Measurements from ENCODE around the gene MUCL1.

DNA sequence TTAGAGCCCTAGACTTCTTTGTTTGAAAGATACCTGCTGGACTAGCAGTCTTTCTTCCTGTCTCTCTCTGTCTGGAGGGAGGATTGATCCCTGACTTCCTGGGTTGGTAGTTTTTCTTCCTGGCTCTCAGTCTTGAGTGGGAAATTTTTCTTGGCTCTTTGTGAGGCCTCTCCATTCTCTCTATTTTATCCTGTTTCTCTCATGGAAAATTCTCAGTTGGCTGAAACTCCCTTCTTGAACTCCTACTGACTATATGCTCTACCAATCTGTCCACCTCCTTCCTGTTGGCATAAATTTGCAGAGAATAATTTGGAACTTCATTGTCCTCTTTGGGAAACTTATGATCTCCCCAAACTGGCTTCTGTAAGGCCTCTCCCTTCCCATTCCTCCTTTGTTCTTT is 24.1 kb upstream of the MUCL1 start:
- TF ChIP-seq, protein P1, sequence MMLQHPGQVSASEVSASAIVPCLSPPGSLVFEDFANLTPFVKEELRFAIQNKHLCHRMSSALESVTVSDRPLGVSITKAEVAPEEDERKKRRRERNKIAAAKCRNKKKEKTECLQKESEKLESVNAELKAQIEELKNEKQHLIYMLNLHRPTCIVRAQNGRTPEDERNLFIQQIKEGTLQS (IDR thresholded peaks at IDR 0.05; ENCODE audit: insufficient read depth, low read depth, low read length), result no peak
- no peak for TF ChIP-seq POLR2AphosphoS5 (IDR thresholded peaks at IDR 0.05; ENCODE audit: low read depth, low read length)
- TF ChIP-seq, protein P2, sequence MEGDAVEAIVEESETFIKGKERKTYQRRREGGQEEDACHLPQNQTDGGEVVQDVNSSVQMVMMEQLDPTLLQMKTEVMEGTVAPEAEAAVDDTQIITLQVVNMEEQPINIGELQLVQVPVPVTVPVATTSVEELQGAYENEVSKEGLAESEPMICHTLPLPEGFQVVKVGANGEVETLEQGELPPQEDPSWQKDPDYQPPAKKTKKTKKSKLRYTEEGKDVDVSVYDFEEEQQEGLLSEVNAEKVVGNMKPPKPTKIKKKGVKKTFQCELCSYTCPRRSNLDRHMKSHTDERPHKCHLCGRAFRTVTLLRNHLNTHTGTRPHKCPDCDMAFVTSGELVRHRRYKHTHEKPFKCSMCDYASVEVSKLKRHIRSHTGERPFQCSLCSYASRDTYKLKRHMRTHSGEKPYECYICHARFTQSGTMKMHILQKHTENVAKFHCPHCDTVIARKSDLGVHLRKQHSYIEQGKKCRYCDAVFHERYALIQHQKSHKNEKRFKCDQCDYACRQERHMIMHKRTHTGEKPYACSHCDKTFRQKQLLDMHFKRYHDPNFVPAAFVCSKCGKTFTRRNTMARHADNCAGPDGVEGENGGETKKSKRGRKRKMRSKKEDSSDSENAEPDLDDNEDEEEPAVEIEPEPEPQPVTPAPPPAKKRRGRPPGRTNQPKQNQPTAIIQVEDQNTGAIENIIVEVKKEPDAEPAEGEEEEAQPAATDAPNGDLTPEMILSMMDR (IDR thresholded peaks at IDR 0.05; ENCODE audit: control extremely low read depth in 1 of 3, insufficient read depth in 1 of 3, low read depth in 1 of 3, low read length in 3 of 3), result no peak
- TF ChIP-seq GABPA (IDR thresholded peaks at IDR 0.05; ENCODE audit: borderline replicate concordance, insufficient read depth, low read length), result no peak
- no peak for TF ChIP-seq SIN3A (conservative IDR thresholded peaks at IDR 0.05 in 1 of 2, IDR thresholded peaks at IDR 0.05 in 1 of 2; ENCODE audit: low read depth in 1 of 2, low read length in 2 of 2)
- TF ChIP-seq HDAC6 (IDR thresholded peaks at IDR 0.05; ENCODE audit: low read depth, low read length), result no peak
- no peak for TF ChIP-seq POLR2A (IDR thresholded peaks at IDR 0.05; ENCODE audit: control extremely low read depth in 1 of 2, low read depth in 2 of 2, low read length in 2 of 2)
- TF ChIP-seq JUND (IDR thresholded peaks at IDR 0.05; ENCODE audit: low read length), result no peak
- TF ChIP-seq, protein P3, sequence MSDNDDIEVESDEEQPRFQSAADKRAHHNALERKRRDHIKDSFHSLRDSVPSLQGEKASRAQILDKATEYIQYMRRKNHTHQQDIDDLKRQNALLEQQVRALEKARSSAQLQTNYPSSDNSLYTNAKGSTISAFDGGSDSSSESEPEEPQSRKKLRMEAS (IDR thresholded peaks at IDR 0.05), result no peak
- TF ChIP-seq CHD2 (IDR thresholded peaks at IDR 0.05; ENCODE audit: low read length), result no peak
- no peak for TF ChIP-seq EZH2 (IDR thresholded peaks at IDR 0.05; ENCODE audit: low read depth, low read length, severe bottlenecking)
